ENCODE data around the gene PLP2.

GRCh38 chrX:49209434-49210251 is 37.9 kb downstream of the PLP2 start:
- TF ChIP-seq CTCF (IDR thresholded peaks at IDR 0.05) (no peak), POLR2AphosphoS5 (IDR thresholded peaks at IDR 0.05; ENCODE audit: low read depth, low read length) (no peak), REST (IDR thresholded peaks at IDR 0.05; ENCODE audit: insufficient read depth in 1 of 2, low read depth in 2 of 2, low read length in 1 of 2) (no peak), TCF7L2 (IDR thresholded peaks at IDR 0.05; ENCODE audit: low read depth, low read length) (no peak)

Data from Panc1 (cell line).